HG03060 (cell line): ENCODE measurements around the gene TIGD6.
"Not testable (repeated sequence)": the region's sequence is repeated elsewhere in the genome, so short reads cannot be mapped to it uniquely, and the experiment has no call there.

Experiments
- ATAC-seq: cut with Tn5 transposase; IDR thresholded peaks from one replicate; pipeline ENCODE4 v1.9.1; 2021; ENCODE audit warnings: low read depth, moderate number of reproducible peaks; ENCODE audit not compliant: unreplicated experiment

TIGD6 gene

GRCh38 chr5:149944666-149945065 is 55.8 kb downstream of the TIGD6 start, which contains the start of gene PDE6A:
PDE6A (minus strand) TSS chr5:149944793; CDS start chr5:149944673, 120 bp downstream.
- no peak for ATAC-seq

- not testable (repeated sequence) for ATAC-seq
These were observed 57.1 kb downstream of the TIGD6 start for GRCh38 chr5:149943177-149943949.
